ENCODE results near the gene MACROD2.

The MACROD2 gene

GRCh38 chr20:15440049-15440820, 1444.9 kb downstream of the MACROD2 start:
- no peak for DNase-seq (ENCODE audit: extremely low read depth in 1 of 2, low read depth in 1 of 2)

DNA sequence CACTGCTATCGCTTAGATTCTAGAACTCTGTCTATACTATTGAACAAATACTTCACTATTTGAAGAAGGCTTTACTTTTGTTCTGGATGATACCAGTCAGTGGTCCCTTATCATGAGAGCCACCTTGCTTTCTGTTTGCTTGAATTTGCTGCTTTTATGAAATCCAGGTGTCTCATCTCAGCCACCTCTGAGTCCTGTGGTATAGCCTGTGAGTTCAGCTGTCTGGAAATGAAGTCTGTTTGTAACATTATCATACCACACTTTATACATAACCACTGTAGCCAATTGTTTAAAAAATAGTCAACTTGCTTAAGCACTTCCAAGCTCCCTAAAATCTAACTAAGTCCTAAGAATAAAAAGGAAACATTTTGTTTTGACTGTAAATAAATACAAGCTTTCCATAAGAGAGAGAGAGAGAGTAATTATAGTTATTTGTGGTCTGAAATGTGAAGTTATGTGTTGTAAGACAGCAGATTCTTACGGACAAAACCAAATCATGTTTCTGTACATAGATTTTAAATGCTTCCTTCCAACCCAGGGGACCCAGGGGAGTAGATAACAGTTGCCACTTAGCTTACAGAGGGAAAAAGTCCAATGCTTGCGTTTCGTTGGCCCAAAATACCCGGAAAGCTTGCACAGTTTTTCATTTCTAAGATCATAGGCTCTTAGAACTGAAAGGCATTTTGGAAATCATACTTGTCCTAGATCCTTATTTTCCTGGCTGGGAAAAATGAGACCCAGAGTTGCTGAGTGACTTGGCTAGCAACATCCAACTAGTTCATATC, 1449.9 kb downstream of the MACROD2 start:
- no peak for DNase-seq (ENCODE audit: extremely low read depth in 1 of 2, low read depth in 1 of 2)

- DNase-seq (ENCODE audit: extremely low read depth in 1 of 2, low read depth in 1 of 2): no peak
These were observed 1451.1 kb downstream of the MACROD2 start for GRCh38 chr20:15446373-15446772.

DNA sequence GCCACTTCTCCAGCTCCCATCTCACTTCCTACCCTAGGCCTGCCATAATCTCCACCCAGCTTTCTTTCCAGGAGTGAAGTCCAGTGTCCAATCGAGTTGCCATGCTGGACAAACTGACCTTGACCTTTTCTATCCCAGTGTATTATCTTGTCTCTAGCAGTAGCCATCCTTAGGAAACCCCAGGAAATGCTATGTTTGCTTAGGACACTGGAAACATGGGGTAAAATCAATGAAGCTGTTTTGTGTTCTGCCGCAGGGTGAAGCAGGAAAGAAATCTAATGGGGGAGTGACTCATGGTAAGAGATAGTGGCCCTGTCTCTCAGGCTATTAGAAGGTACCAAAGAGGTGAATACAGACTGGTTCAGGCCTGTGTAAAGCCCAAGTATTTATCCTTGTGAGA, 1452.2 kb downstream of the MACROD2 start:
- DNase-seq (ENCODE audit: extremely low read depth in 1 of 2, low read depth in 1 of 2): no peak

DNA sequence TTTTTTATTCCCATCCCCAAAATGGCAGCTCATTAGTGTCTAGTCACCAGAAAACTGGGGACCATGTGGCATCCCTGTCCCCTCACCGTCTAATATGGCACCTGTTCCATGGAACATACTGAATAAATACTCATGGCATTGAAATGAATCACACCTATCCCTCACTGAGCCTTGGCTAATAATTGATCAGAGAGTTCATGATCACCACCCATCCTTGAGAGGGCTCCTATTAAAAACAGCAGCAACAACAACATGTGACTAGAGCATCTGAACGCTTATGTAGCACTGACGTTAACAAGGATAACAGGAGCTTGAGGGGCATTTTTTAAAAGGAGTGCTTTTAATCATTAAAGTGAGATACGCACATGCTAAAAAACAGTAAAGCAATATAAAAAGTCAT, 1453.7 kb downstream of the MACROD2 start:
- DNase-seq (ENCODE audit: extremely low read depth in 1 of 2, low read depth in 1 of 2): no peak

- DNase-seq (ENCODE audit: extremely low read depth in 1 of 2, low read depth in 1 of 2): no peak
These were observed 1455.9 kb downstream of the MACROD2 start for GRCh38 chr20:15451241-15451640.

DNA sequence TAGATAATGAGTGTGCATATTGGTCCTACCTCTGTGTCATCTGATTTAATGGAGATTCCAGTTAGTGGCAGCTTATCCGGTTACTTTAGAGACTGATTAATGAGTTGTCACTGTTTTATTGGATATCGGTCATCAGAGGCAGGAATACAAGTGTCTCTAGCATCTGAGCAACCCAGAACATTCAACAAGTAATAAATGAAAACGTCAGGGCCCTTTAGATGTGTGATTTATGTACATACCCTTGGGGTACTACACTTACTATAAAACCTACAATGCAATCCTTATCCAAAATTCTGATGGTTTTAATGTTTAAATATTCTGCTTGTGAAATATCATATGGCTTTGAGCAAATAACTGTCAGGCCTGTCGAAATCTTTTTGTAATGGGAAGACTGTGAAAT, 1460.0 kb downstream of the MACROD2 start:
- no peak for DNase-seq (ENCODE audit: extremely low read depth in 1 of 2, low read depth in 1 of 2)

GRCh38 chr20:15461938-15462337, 1466.6 kb downstream of the MACROD2 start:
- DNase-seq (ENCODE audit: extremely low read depth in 1 of 2, low read depth in 1 of 2): no peak

- DNase-seq (ENCODE audit: extremely low read depth in 1 of 2, low read depth in 1 of 2): no peak
These were observed 1480.2 kb downstream of the MACROD2 start for GRCh38 chr20:15475483-15475882.

DNA sequence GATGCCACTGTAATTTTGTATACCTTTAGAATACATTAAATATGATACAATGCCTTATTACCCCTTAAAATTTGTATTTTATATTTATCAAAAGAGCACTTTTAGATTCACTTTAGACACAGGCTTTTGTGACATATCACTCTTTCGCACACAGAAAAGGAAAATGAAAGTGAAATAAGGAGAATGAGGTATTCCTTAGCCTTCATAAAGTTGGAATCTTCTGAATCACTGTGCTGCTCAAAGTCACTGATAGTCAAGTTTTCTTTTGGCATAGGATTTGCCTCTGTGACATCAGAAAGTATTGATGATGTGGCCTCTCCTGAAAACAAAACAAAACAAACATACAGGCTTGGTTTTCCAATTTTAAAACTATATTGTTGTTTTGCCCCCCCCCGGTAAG, 1480.9 kb downstream of the MACROD2 start:
- DNase-seq (ENCODE audit: extremely low read depth in 1 of 2, low read depth in 1 of 2): no peak

DNA sequence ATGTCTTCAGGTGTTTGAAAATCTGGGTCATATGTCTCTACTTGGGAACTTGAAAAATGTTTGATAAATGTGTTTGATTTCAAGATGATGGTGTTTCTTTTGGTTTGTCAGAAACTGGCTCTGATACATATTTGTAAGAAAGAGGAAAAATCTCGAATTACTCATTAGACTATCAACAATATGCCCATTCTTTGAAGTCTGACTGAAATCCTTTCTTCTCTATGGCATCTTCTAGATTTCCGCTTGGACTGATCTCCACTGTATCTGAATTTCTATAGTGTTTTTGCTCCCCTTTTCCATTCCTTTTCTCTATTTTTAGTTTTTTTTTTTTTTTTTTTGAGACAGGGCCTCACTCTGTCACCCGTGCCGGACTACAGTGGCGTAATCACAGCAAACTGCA, 1481.5 kb downstream of the MACROD2 start:
- DNase-seq (ENCODE audit: extremely low read depth in 1 of 2, low read depth in 1 of 2): no peak

DNA sequence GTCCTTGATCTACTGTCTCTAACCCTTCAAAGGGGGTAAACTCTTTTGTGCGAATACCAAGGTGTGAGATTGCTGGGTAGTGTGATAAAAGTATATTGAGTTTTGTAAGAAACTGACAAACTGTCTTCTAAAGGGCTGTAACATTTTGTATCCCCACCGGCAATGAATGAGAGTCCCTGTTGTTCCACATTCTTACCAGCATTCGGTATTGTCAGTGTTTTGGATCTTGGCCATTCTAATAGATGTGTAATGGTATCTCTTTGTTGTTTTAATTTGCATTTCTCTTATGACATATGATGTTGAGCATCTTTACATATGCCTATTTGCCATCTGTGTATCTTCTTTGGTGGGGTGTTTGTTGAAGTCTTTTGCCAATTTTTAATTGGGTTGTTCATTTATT, 1487.2 kb downstream of the MACROD2 start:
- no peak for DNase-seq (ENCODE audit: extremely low read depth in 1 of 2, low read depth in 1 of 2)

- DNase-seq (ENCODE audit: extremely low read depth in 1 of 2, low read depth in 1 of 2): no peak
These were observed 1490.2 kb downstream of the MACROD2 start for GRCh38 chr20:15485519-15485918.

DNA sequence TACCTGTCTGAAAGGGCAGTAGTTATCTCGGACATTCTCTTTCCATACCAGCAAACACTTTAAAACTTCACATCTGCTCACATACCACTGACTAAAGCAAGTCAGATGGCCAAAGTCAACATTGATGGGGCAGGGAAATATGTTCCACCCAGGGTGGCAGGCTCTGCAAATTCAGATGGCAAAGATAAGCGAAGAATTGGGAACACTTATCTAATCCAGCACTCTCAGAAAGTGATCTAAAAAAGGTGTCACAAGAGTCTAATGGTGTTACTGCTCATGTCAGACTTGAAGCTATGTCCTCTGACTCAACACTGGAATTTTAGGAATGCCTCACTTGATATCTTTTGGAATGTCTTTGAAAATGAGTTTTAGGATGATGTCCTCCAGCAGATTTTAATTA, 1491.7 kb downstream of the MACROD2 start:
- no peak for DNase-seq (ENCODE audit: extremely low read depth in 1 of 2, low read depth in 1 of 2)

- DNase-seq (ENCODE audit: extremely low read depth in 1 of 2, low read depth in 1 of 2): no peak
These were observed 1492.4 kb downstream of the MACROD2 start for GRCh38 chr20:15487682-15488081.

DNA sequence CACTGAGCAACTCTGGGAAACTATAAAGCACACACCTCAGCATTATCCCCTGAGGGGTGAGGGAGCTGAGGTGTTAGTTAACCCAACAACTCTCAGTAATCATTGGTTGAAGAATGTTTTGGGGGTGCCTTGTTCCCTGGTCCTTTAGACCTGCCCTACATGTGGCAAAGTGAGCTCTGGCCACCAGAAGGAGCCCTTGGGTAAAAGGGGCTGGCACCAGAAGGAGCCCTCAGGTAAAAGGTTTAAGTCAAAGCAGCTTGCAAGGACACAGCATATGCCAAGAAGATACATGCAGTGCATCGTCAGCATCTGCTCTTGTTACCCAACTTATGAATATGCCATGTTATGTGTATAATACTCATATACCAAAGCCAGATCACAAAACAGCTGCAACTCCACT, 1496.3 kb downstream of the MACROD2 start:
- no peak for DNase-seq (ENCODE audit: extremely low read depth in 1 of 2, low read depth in 1 of 2)

DNA sequence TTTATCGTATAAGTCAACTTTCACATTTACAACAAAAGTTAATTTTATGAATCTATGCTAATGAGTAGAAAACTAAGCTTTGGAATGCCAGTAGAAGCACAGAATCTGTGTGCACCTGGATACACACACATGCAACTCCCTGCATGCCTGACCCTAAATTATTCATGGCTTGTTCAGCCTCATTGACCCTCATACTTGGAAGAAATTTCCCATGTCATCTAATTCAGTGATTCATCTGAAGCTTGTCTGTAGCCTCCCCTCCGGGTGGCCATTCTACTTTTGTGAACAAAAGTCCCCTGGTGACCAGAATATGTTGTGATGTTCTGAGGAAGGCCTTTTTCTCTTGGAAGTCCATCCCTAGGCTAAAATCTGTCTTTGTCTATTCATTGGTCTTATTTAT, 1499.5 kb downstream of the MACROD2 start:
- DNase-seq (ENCODE audit: extremely low read depth in 1 of 2, low read depth in 1 of 2): no peak

GRCh38 chr20:15496501-15497039, 1501.3 kb downstream of the MACROD2 start:
- no peak for DNase-seq (ENCODE audit: extremely low read depth in 1 of 2, low read depth in 1 of 2)

GRCh38 chr20:15498926-15499325, 1503.6 kb downstream of the MACROD2 start:
- no peak for DNase-seq (ENCODE audit: extremely low read depth in 1 of 2, low read depth in 1 of 2)

DNA sequence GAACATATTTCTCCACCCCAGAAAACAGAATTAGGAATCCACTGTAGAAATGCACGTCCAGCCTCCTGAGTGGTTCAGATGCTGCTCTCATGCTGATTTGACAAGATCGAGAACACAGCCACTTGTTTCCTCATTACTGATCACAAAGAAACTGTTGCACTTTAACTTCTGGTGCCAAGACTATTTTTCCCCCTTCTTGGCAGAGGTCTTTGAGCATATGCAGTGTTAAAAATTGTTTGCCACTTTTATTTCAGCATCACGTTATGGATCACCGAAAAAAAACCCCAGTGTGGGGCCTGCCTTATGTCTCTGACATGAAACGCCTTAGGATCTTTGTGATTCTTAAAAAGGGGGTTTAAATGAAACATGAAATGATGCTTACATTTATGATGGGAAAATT, 1511.0 kb downstream of the MACROD2 start:
- no peak for DNase-seq (ENCODE audit: extremely low read depth in 1 of 2, low read depth in 1 of 2)

DNA sequence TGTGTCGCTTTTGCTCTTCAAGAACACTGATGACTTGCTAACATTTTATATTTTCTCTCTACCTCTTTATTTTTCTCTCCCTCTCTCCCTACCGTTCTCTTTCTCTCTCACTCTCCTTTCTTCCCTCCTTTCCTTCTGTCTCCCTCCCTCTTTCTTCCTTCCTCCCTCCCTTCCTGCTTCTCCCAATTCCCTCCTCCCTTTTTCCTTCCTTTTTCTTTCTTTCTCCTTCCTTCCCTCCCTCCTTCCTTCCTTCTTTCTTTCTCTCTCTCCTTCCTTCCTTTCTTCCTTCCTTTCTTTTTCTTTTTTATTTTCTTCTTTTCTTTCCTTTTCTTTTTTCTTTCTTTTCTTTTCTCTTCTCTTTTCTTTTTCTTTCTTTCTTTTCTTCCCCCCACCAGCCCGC, 1511.8 kb downstream of the MACROD2 start:
- DNase-seq (ENCODE audit: extremely low read depth in 1 of 2, low read depth in 1 of 2): no peak

- no peak for DNase-seq (ENCODE audit: extremely low read depth in 1 of 2, low read depth in 1 of 2)
These were observed 1516.2 kb downstream of the MACROD2 start for GRCh38 chr20:15511551-15511950.
